PFSK-1 (cell line): ENCODE measurements around the gene PDCD7.

ENCODE experiments used
- SIN3A ChIP-seq: IDR thresholded peaks from 2 replicates; pipeline ENCODE4 v1.6.1; 2012; ENCODE audit warnings: mild to moderate bottlenecking, low read length, moderate library complexity, borderline replicate concordance; ENCODE audit not compliant: insufficient read depth
- TAF1 ChIP-seq: IDR thresholded peaks from 2 replicates; pipeline ENCODE4 v1.6.1; 2012; ENCODE audit warnings: low read length, control low read depth, borderline replicate concordance; ENCODE audit not compliant: insufficient read depth

DNA sequence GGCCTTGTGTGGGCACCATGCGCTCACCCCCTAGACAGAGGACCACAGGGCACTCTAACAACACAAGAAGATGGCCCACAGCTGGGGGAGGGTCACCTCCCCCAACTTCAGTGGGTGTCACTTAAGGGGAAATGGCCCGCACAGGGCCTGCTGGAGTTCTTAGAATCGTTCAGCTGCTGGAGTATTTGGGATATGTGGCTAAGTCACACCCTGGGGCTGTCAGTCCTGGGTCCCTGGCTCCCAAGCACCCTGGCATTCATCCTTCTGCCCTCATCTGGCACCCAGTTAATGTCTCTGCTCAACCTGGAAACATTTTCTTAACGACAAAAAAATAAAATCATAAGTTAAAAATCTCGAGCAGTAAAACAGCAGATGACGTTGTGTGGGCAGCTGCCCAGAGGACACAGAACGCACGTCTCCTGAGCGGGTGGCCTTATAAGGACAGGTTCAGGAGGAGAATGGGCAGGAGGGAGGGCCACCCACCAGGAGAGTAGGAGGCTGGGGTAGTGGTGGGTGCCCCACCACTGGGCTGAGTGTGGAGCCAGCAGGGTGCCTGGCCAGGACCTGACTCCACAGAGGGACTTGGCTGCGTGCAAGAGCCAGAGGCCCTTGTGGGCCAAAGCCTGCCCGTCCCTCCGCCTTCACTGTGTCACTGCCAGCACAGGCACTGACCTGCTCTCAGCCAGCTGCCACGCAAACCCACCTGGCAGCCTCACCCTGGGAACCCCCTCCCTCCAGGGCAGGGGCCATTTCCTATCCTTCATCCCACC lies 45.5 kb downstream of the PDCD7 start:
- TF ChIP-seq TAF1 (no peak), SIN3A (no peak)
